ENCODE measurements around the gene SMAD5. TPM values are rescaled to one million over a fixed set of nuclear protein-coding genes. Genes with fewer than 3 reads are reported as not detected.

Gene SMAD5
- total RNA-seq, 2 donors from 2014 or later: 51.9 to 64.1 TPM

GRCh38 chr5:136145030-136145429, 12.4 kb downstream of the SMAD5 start:
- Histone ChIP-seq H3K9ac (ENCODE audit: low read depth in 2 of 2, low read length in 2 of 2) (no peak overlapping the region), H3K27ac (no peak overlapping the region), H3K9me3 (no peaks in the 10 kb centered on the region), H3K36me3 (no peaks in the 10 kb centered on the region), H3K4me3 (no peak overlapping the region), H3K27me3 (no peaks in the 10 kb centered on the region), H3K4me1 (peaks cover 5% of the 10 kb centered on the region)
- no peak for TF ChIP-seq CTCF (IDR thresholded peaks at IDR 0.05)
- no peak for DNase-seq
- intact Hi-C loops (cut with DNase I): no loop called here

DNA sequence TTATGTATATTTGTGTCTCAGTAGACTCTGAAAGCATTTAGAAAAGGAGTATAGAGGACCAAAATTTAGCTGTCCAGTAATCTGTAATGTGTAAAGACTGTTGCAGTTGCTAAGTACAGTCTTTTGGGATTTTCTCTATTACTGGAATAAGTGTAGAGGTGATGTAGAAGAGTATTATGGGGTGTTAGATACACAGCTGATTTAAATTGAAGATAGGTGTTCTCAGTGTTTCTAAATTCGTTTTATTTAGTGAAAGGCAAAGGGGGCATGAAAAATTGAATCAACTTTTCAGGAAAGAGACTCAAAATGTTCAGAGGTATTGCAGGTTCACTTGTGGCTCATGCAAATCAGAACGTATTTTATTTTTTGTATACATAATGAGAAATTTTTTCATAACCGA, 13.6 kb downstream of the SMAD5 start:
- Histone ChIP-seq H3K4me3 (no peak overlapping the region), H3K4me1 (peaks cover 5% of the 10 kb centered on the region), H3K9ac (ENCODE audit: low read depth in 2 of 2, low read length in 2 of 2) (no peak overlapping the region), H3K27ac (no peak overlapping the region), H3K9me3 (no peaks in the 10 kb centered on the region), H3K36me3 (no peaks in the 10 kb centered on the region), H3K27me3 (no peaks in the 10 kb centered on the region)
- no peak for TF ChIP-seq CTCF (IDR thresholded peaks at IDR 0.05)
- intact Hi-C loops (cut with DNase I): no loop called here
- DNase-seq: no peak

- no peak overlapping the region for H3K27ac ChIP-seq
- DNase-seq: no peak
Measured at GRCh38 chr5:136147632-136148031, 15.0 kb downstream of the SMAD5 start.

DNA sequence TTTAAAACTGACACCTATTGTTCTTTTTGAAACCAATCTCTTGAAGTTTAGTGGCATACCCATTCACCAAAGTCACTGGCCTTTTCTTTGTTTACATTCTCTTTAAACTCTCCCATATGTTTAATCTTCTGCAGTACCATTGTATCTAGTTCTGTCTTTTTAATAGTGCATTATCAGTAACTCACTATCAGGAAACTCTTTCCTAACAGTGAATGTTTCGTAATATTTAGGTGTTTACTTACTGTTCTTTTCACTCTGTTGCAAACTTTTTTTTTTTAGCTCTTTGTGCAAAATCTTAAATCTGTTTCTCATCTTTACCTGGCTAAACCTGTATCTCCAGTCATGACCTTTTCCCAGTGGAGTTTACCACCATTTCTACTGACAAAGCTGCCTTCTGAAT, 17.2 kb downstream of the SMAD5 start:
- intact Hi-C loops (cut with DNase I): no loop called here
- no peak for TF ChIP-seq CTCF (IDR thresholded peaks at IDR 0.05)
- Histone ChIP-seq H3K27me3 (no peaks in the 10 kb centered on the region), H3K27ac (no peak overlapping the region), H3K36me3 (no peaks in the 10 kb centered on the region), H3K9me3 (no peaks in the 10 kb centered on the region), H3K4me3 (no peak overlapping the region), H3K9ac (ENCODE audit: low read depth in 2 of 2, low read length in 2 of 2) (no peak overlapping the region), H3K4me1 (no peaks in the 10 kb centered on the region)
- no peak for DNase-seq

More at GRCh38 chr5:136147632-136148031, 15.0 kb downstream of the SMAD5 start:
- Histone ChIP-seq H3K36me3 (no peaks in the 10 kb centered on the region), H3K9ac (ENCODE audit: low read depth in 2 of 2, low read length in 2 of 2) (no peak overlapping the region), H3K27me3 (no peaks in the 10 kb centered on the region), H3K4me3 (no peak overlapping the region), H3K9me3 (no peaks in the 10 kb centered on the region), H3K4me1 (peaks cover 4% of the 10 kb centered on the region)
- intact Hi-C loops (cut with DNase I): no loop called here
- TF ChIP-seq CTCF (IDR thresholded peaks at IDR 0.05): no peak

DNA sequence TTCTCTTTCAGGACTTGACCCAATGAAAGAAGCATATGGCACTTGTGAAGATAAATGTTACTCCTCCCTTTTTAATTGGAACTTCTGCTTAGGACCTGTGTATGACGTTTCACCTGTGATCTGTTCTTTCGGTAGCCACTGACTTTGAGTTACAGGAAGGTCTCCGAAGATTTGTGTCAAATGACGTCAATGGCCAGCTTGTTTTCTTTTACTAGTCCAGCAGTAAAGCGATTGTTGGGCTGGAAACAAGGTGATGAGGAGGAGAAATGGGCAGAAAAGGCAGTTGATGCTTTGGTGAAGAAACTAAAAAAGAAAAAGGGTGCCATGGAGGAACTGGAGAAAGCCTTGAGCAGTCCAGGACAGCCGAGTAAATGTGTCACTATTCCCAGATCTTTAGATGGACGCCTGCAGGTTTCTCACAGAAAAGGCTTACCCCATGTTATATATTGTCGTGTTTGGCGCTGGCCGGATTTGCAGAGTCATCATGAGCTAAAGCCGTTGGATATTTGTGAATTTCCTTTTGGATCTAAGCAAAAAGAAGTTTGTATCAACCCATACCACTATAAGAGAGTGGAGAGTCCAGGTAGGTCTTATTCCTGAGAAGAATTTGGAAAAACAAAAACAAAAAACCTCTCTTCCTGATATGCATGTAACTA, 21.1 kb downstream of the SMAD5 start:
- no peak overlapping the region for H3K9ac ChIP-seq (ENCODE audit: low read depth in 2 of 2, low read length in 2 of 2)
- H3K4me3 ChIP-seq: no peak overlapping the region
- no peak overlapping the region for H3K27ac ChIP-seq
- DNase-seq: no peak
- H3K9me3 ChIP-seq: no peaks in the 10 kb centered on the region
- no peaks in the 10 kb centered on the region for H3K4me1 ChIP-seq
- H3K27me3 ChIP-seq: no peaks in the 10 kb centered on the region
- H3K36me3 ChIP-seq: no peaks in the 10 kb centered on the region
- intact Hi-C loops (cut with DNase I): no loop called here
- TF ChIP-seq CTCF (IDR thresholded peaks at IDR 0.05): no peak

Data from colonic mucosa (tissue), 4 donors.